Measurements from ENCODE around the gene SCT.

SCT gene

GRCh38 chr11:589798-590197 is 37.2 kb downstream of the SCT start:
- H3K4me3 ChIP-seq (replicated peaks; ENCODE audit: insufficient read depth, low read length): no peak overlapping the region
- no peak overlapping the region for H3K27ac ChIP-seq (replicated peaks)
- no peaks in the 10 kb centered on the region for H3K27me3 ChIP-seq (ENCODE audit: insufficient read depth, poor library complexity, severe bottlenecking)
- no peak for DNase-seq (ENCODE audit: low read depth in 1 of 2, low spot score in 1 of 2)
- no peak for TF ChIP-seq SPI1 (IDR thresholded peaks at IDR 0.05; ENCODE audit: borderline replicate concordance, low read depth)

- H3K27ac ChIP-seq (replicated peaks): peak overlapping the region; percentile 53
Observed at GRCh38 chr11:587978-588380, 39.0 kb downstream of the SCT start.

GRCh38 chr11:587546-587945 is 39.4 kb downstream of the SCT start:
- no peak for DNase-seq (ENCODE audit: low read depth in 1 of 2, low spot score in 1 of 2)
- no peak overlapping the region for H3K4me3 ChIP-seq (replicated peaks; ENCODE audit: insufficient read depth, low read length)

More at GRCh38 chr11:587978-588380, 39.0 kb downstream of the SCT start:
- TF ChIP-seq REST (IDR thresholded peaks at IDR 0.05; ENCODE audit: insufficient replicate concordance, low read depth) (no peak), SPI1 (IDR thresholded peaks at IDR 0.05; ENCODE audit: borderline replicate concordance, low read depth) (peak; percentile 51; the same call in 1 of the 2 replicates), GABPA (IDR thresholded peaks at IDR 0.05; ENCODE audit: low read depth) (peak; percentile 66)
- H3K4me3 ChIP-seq (replicated peaks; ENCODE audit: insufficient read depth, low read length): no peak overlapping the region
- DNase-seq (ENCODE audit: low read depth in 1 of 2, low spot score in 1 of 2): peak; percentile 92 to 93
- H3K27me3 ChIP-seq (ENCODE audit: insufficient read depth, poor library complexity, severe bottlenecking): no peaks in the 10 kb centered on the region

More at GRCh38 chr11:587546-587945, 39.4 kb downstream of the SCT start:
- Histone ChIP-seq H3K27ac (replicated peaks) (peak overlapping the region; percentile 33), H3K27me3 (ENCODE audit: insufficient read depth, poor library complexity, severe bottlenecking) (no peaks in the 10 kb centered on the region)
- TF ChIP-seq POLR2AphosphoS5 (IDR thresholded peaks at IDR 0.05; ENCODE audit: low read depth) (no peak), SPI1 (IDR thresholded peaks at IDR 0.05; ENCODE audit: borderline replicate concordance, low read depth) (no peak), REST (IDR thresholded peaks at IDR 0.05; ENCODE audit: insufficient replicate concordance, low read depth) (no peak), CTCF (IDR thresholded peaks at IDR 0.05; ENCODE audit: insufficient read depth, low read length) (no peak), GABPA (IDR thresholded peaks at IDR 0.05; ENCODE audit: low read depth) (no peak)
